Measurements from ENCODE around the gene COL8A2. TPM values are rescaled to one million over a fixed set of nuclear protein-coding genes. Genes with fewer than 3 reads are reported as not detected.

The COL8A2 gene
- total RNA-seq, 1 experiment from 2014 or later, result 2.3 TPM

DNA sequence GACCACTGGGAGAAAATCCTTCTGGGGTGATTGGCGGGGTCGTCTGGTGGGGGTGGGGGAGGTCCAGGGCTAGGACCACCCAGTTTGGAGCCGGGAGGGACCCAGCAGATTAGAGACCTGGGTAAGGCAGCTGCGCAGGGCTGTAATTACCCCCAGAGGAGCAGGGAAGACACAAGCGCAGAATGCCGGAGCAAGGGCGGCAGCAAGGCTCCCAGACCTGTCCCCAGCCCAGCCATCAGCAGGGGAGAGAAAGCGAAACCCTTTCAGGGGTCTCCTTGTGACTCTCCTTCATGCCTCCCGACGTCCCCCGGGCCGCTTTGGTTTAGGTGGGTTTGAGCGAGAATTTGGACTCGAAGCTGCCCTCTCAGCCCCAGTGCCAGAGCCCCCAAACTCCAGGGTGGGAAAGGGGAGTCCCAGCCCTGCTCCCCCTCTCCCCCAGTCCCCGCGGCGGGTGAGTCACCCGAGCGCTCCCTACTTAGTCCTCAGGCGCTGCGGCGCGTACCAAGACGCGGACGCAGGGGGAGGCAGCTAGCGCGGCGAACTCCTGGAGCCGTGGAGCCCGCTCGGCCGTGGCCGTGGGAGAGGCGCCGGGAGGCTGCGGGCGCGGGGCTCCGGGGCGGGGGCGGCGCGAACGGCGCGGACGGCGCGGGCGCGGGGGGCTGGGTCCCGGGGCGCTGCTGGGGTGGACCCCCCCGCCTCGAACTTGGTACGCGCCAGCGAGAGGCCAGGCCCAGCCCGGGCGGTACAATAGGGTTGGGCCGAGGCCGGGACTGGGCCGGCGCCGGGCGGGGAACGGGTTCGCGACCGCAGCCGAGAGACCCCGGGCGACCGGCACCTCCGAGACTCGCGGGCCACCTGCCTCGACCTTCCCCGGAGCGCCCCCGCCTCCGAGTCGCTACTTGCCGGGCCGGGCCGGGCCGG is 30.6 kb upstream of the COL8A2 start, which contains the start of gene MAP7D1:
Gene MAP7D1 (plus strand): TSS at position 753 of the 921 bp plus-strand sequence. CDS start 258 bp downstream, outside the sequence.
- ATAC-seq, result peak; percentile 43
- peaks cover 43% of the 10 kb centered on the region for H3K4me1 Mint-ChIP-seq

More for the DNA sequence above, 30.6 kb upstream of the COL8A2 start, which contains the start of gene MAP7D1:
- H3K27me3 Mint-ChIP-seq (ENCODE audit: low read depth), result peaks cover 37% of the 10 kb centered on the region
- H3K9me3 Mint-ChIP-seq, result no peaks in the 10 kb centered on the region
- no peak within 1 kb of the TSS for H3K27ac Mint-ChIP-seq
- DNase-seq (ENCODE audit: low spot score), result peak; percentile 80
- H3K4me3 Mint-ChIP-seq, result peak within 1 kb of the TSS; percentile 79
- CTCF ChIA-PET, result interaction anchor here (1.1 to 2.6 kb wide), 12 partner anchors 20 to 187 kb away, joined by 3 to 22 read pairs (median 6); partner anchors contain the start of genes SH3D21 and THRAP3
- POLR2A ChIA-PET, result interaction anchor here (0.6 to 1.8 kb wide), 8 partner anchors 20 to 242 kb away, joined by 3 to 12 read pairs (median 4); partner anchors contain the start of genes LSM10 and THRAP3
- TF ChIP-seq ETV6 (CRISPR knock-in tag; IDR thresholded peaks at IDR 0.05) (0 out of 2 replicates have a peak, but pooled peaks have one; percentile 58), CTCF (IDR thresholded peaks at IDR 0.05) (no peak), ZNF263 (CRISPR knock-in tag; IDR thresholded peaks at IDR 0.05; ENCODE audit: low read depth) (peak; percentile 16; the same call in 1 of the 2 replicates), FOXK1 (CRISPR knock-in tag; IDR thresholded peaks at IDR 0.05) (peak; percentile 24; the same call in 1 of the 2 replicates), SMAD4 (CRISPR knock-in tag; IDR thresholded peaks at IDR 0.05) (no peak), IRF1 (CRISPR knock-in tag; IDR thresholded peaks at IDR 0.05) (0 out of 2 replicates have a peak, but pooled peaks have one; percentile 39), SP1 (CRISPR knock-in tag; conservative IDR thresholded peaks at IDR 0.05) (peak; percentile 30; the same call in 1 of the 2 replicates)
- TF ChIP-seq, protein P1, sequence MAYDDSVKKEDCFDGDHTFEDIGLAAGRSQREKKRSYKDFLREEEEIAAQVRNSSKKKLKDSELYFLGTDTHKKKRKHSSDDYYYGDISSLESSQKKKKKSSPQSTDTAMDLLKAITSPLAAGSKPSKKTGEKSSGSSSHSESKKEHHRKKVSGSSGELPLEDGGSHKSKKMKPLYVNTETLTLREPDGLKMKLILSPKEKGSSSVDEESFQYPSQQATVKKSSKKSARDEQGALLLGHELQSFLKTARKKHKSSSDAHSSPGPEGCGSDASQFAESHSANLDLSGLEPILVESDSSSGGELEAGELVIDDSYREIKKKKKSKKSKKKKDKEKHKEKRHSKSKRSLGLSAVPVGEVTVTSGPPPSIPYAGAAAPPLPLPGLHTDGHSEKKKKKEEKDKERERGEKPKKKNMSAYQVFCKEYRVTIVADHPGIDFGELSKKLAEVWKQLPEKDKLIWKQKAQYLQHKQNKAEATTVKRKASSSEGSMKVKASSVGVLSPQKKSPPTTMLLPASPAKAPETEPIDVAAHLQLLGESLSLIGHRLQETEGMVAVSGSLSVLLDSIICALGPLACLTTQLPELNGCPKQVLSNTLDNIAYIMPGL (CRISPR knock-in tag; IDR thresholded peaks at IDR 0.05), result 0 out of 2 replicates have a peak, but pooled peaks have one; percentile 11
- TF ChIP-seq, protein P2, sequence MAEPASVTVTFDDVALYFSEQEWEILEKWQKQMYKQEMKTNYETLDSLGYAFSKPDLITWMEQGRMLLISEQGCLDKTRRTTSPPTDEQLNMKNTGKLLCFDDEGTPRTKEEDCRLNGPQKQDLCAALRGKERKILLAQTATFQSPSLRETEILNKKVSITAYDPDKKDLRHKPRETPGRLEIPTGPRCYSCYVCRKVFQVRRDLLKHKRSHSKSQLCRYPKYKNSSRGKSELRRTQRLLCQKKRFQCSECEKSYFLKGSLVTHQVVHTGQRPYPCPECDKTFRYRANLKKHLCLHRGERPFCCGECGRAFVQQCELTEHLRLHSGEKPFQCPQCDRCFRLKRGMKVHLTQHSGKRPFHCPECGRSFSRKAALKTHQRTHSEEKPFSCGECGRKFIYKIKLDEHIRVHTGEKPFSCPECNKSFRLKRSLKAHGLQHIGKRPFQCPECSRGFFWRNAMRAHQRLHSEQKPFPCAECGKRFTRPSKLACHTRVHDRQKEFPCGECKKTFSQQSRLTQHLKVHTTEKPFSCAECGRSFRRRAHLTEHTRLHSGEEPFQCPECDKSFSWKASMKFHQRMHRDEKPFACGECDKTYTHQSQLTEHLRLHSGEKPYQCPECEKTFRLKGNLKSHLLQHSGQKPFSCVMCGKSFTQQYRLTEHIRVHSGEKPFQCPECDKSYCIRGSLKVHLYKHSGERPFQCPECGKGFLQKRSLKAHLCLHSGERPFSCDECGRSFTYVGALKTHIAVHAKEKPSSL (CRISPR knock-in tag; conservative IDR thresholded peaks at IDR 0.05), result no peak
- TF ChIP-seq, protein P3, sequence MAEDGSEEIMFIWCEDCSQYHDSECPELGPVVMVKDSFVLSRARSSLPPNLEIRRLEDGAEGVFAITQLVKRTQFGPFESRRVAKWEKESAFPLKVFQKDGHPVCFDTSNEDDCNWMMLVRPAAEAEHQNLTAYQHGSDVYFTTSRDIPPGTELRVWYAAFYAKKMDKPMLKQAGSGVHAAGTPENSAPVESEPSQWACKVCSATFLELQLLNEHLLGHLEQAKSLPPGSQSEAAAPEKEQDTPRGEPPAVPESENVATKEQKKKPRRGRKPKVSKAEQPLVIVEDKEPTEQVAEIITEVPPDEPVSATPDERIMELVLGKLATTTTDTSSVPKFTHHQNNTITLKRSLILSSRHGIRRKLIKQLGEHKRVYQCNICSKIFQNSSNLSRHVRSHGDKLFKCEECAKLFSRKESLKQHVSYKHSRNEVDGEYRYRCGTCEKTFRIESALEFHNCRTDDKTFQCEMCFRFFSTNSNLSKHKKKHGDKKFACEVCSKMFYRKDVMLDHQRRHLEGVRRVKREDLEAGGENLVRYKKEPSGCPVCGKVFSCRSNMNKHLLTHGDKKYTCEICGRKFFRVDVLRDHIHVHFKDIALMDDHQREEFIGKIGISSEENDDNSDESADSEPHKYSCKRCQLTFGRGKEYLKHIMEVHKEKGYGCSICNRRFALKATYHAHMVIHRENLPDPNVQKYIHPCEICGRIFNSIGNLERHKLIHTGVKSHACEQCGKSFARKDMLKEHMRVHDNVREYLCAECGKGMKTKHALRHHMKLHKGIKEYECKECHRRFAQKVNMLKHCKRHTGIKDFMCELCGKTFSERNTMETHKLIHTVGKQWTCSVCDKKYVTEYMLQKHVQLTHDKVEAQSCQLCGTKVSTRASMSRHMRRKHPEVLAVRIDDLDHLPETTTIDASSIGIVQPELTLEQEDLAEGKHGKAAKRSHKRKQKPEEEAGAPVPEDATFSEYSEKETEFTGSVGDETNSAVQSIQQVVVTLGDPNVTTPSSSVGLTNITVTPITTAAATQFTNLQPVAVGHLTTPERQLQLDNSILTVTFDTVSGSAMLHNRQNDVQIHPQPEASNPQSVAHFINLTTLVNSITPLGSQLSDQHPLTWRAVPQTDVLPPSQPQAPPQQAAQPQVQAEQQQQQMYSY (CRISPR knock-in tag; IDR thresholded peaks at IDR 0.05), result peak; percentile 45; the same call in 1 of the 2 replicates
- no peaks in the 10 kb centered on the region for H3K36me3 Mint-ChIP-seq
